Suppressor macrophage (primary cell): ENCODE data around the gene HACD2.
A peak's percentile ranks its signal among the peaks of the same experiment; 100 is the strongest.
"Not testable (repeated sequence)": the region's sequence is repeated elsewhere in the genome, so short reads cannot be mapped to it uniquely, and the experiment has no call there.

ENCODE experiments used
- DNase-seq, 4 experiments: peaks; one replicate each; pipeline ENCODE4 v3.0.0-alpha.2; 2020 to 2022
- total RNA-seq, 17 experiments: gene quantifications; one replicate each; lab custom pipeline; 2026; ENCODE audit warnings: mixed read lengths in 6 of 17, inconsistent platforms in 3 of 17; lab: John Stamatoyannopoulos, UW

The HACD2 gene, protein sequence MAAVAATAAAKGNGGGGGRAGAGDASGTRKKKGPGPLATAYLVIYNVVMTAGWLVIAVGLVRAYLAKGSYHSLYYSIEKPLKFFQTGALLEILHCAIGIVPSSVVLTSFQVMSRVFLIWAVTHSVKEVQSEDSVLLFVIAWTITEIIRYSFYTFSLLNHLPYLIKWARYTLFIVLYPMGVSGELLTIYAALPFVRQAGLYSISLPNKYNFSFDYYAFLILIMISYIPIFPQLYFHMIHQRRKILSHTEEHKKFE
- total RNA-seq = 24.2 to 89.3 (median 61.5) reads per million in 17 experiments

DNA sequence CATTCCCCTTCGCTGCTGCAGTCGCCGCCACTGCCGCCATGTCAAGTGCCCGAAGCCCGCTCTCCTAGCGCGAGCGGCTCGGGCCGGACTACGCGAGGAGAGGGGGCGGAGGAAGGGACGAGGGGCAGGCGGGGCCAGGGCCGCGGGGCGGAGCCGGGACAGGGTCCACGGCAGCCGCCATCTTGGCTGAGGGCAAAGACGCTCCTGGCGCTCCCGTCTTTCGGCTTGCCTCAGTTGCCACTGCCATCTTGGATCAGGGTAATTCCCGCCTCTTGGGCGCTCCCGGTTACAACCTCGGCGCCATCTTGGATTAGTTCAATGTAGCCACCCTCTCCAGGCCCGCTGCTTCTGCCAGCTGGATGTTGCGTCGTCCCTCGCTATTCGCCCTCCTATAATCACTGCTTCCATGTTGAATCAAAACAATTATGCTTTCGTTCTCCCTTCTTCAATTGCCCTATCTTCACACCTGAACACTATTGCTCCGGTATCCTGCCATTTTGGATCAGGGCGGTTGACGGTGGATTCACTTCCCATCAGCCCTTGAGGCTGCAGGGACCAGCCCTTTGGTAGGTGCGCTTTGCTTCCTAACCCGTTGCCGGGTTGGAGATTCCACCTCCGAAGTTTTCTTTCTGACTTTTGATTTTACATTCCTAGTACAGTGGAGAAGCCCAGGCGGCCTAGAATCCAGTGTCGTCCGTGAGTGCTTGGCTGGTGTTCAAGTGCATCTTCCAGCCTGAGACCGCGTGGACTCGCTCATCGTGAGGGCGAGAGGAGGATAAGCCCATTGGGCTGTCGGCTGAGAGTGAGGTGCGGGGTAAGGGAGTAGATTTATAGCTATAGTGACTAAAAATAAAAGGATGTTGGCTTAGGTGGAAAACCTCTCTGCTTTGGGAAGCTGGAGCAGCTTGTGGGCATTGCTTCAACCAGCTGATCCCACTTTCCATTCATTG is at the start of gene HACD2:
Gene HACD2, minus strand, starts transcription at position 66 of the 950 bp plus-strand sequence. Its CDS starts 26 bp downstream, at position 40.
- DNase-seq = peak; percentile 98 to 99 (median 99)

DNA sequence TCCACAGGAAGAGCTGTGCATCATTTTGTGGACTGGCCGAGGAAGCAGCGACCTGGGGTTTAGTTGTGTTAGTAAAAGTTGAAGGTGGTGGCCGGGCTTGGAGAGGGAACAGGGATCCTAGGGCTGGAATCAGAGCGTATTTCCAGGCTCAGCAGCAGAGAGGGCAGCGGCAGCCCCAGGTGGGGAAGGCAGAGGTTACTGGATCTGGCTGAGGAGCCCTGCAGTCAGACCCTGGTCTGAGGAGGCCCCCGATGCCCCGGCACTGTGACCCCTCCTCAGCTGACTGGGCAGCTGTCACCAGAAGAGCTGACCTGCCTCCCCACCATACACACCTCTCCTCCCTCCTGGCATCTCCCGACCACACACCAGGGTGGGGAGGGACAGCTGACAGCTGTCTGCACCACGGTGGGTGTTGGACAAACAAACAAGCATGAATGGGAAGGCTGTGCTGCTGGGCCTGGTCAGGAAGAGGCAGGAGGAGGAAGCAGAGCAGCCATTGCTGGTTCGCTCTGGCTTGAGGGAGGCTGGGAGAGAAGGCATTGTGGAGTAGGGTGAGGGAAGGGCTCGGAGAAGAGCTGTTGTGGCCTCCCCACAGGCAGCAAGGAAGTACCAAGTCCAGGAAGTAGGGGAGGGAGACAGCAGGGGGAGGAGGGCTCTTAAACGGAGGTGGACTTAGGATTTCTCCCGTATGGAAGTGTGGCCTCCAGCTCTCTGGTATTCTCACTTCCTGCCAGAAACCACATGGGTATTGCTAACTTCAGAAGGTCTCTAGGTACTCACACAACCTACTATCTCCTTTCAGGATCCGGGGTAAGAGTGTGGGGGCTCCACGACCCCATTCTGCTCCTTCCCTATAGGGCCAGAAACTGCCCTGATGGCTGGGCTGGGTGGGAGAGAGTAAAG is 49.5 kb upstream of the HACD2 start:
- DNase-seq = no peak

DNA sequence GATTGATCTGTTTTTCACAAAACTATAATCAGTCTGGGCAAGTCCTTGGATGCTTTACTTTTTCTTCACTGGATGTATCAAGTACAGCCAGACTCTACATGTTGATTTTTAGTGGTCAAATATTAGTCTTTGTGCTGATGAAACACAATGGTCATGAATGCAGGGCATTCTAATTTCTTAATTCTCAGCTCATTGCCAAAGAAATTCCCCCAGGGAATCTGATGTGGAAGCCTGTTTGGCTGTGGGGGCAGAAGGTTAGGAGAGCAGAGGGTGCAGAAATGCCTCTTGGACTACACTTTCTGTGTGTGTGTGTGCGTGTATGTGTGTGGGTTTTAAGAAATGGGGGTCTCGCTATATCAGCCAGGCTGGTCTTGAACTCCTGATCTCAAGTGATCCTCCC is 48.7 kb upstream of the HACD2 start:
- DNase-seq = no peak

DNA sequence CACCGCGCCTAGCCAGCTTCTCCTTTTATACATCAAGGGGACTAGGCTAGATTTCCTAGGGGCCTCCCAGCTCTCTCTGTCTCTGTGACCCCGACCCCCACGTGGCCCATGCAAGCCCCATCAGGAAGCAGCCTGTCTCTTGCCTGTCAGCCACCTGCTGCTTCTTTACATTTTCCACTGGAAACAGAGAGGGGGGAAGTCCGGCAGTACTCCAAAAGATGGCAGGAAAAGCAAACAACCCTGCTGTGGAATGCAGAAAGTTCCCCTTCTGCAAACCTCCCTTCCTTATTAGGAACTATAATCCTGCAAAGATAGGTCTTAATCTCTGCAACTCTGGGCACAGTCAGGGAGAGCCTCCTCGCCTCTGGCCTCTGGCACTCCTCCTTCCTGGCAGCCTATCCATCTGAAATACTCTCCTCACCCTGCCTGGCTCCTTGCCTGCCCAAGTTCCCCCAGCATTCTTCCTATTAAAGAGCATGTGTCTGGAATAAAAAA is 47.4 kb upstream of the HACD2 start:
- DNase-seq = peak in 2 of 4 experiments; percentile 19 to 32

DNA sequence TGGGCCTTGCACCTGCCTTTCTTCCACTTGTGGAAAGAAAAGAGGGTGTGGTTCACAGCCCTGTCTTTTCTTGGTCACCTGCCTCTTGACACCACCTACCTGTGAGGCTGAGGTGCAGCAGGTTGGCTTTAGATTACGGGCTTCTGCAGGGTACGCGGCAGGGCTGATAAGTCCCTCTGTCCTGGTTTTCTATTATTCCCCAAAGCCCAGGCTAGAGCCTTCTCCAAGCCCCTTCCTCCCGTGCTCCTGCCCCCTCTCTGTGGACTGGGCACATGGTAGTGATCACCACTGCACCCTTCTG is 44.8 kb upstream of the HACD2 start:
- DNase-seq = no peak

DNA sequence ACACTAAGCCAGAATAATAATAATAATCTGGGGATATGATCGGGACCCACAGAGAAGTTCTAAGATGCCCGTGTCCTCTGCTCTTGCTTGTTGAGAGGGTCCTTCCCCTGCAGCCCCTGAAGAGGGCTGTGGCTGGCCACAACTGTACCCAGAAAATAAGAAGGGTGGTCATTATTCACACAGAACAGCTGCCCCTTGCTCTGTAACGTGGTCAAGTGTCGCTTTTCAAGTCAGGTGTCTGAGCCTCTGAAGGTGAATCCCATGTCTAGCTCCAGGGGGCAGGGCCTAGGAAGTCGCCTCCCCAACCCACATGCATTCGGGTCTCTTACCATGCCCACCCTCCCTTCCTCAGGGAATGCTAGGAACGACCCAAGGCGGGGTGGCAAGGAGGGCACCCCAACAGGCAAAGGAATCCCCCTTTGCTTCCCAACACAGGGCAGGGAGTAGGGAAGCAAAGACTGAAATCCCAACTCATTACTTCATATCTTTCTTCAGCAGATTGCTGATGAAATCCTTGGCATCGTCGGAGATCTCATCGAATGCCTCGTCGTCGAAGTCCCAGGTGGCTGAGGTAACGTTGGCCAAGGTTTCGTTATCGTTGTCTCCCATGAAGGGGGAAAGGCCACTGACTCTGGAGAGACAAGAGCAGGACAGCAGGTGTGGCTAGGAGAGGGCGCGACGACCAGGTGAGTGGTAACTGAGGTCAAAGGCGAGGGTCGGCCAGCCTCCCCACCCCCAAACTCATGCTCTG is 44.3 kb upstream of the HACD2 start:
- DNase-seq = no peak

DNA sequence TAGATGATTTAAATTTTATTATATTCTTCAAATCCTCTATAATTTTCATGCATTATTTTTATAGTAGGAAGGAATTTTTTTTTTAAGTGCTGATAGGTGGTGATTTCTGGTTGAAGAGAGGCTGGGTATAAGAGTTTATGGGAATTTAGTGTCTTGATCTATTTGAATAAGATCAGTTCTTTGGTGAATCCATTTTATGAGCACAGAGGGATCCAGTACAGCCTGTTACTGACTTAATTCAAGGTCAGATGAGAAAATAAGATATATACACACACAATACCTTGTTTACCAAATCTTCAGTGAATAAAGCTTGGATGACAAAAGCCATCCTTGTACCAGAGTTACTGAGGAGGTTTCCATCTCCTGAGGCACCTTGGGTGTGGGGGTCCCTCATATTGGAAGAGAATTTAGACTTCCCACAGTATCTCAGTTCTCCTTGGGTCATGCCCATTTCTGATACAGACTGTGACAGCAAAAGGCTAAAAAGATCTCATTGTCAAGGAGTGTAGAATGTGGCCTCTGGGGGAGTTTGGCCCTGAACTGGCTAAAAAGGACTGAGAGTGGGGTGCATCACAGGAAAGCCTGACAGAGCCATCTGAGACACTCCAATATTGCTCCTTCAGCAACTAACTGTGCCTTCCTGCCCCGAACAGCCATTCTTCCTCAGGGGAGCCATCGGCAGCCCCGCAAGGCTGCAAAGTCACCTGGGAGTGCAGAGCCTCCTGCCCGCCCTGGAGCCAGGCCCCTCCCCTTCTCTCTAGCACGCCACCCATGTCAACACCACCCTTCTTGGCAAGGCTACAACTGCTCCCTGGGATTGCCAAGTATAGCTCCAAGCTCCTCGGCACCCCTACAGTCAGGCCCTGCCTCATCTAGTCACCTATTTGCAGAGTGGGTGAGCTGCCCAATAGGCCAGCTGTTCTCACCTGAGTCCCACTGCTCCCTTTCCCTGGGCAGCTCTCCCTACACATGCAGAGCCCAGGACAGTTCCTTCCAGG is 43.1 kb upstream of the HACD2 start:
- DNase-seq = no peak

DNA sequence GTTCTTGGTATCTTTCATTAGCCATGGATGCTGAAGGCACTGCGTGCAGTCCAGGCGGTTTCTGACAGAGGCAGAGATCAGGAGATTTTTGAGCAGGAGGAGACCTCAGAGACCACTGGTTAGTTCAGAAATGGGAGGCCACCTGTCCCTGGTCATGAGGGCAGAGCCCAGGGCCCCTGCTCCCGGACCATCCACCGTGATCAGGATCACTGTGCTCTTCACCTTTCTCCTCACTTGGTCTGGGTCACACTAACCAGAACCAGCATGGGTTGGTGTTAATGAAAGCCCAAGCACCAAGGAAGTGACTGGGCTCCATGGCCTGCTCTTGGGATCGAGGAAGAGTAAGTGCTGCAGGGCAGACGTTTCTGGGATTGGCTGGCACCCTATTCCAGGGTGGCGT is 42.0 kb upstream of the HACD2 start:
- no peak for DNase-seq

DNA sequence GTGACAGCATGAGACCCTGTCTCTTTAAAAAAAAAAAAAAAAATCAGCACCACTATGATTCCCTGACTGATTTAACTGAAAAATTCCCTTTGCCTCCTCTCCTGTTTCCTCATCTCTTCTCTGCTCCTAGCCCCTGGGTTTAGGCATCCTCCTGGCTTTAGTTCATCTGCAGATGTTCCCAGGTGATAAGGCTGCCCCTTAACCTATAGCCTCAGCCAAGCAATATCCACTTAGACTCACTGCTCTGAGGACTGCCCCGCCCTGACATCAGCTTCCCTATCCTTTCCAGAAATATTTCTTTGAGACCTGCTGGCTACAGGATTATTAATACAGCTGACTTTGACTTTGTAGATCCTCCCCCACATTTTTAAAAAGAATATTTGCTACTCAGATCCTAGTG is 39.4 kb upstream of the HACD2 start:
- no peak for DNase-seq

DNA sequence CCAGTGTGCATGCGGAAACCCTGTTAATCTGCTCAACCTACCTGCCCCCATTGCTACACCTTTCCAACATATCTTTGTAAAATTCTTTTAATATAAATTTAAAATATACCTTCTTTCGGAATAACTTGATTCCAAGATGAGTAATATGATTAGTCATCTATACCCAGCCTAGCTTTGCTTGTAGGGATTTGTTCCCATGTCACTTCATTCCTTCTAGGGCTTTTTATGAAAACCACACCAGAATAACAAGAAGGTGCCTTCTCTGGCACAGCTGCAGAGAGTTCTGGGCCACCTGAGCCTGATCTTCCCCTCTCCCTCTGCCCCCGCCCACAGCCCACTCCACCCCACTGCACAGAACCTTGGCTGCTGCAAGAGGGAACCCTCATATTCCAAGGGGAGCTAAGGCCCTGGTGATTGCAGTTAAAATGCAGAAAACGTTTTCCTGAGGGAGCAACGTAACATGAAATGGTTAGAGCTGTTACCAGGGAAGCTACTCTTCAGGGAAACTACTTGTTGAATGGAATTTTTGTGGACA is 38.6 kb upstream of the HACD2 start:
- DNase-seq = no peak

DNA sequence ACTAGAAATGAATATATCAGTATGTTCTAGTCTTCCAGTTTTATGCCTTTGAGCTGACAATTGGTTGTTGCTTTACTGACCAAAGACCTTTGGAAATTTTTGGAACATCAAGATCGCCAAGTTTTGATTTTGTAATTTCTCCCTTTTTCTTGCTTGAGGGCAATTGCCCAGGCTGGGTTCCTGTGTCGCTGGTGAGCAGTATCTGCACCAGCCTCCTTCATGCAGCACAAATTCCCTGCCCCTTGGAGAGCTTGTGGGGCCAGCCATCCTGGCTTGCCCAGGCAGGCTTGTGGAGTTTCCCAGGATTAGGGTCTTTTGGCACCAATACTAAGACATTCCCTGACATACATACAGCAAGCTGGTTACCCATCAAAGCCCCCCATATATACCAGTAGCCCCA is 37.9 kb upstream of the HACD2 start:
- DNase-seq = no peak

DNA sequence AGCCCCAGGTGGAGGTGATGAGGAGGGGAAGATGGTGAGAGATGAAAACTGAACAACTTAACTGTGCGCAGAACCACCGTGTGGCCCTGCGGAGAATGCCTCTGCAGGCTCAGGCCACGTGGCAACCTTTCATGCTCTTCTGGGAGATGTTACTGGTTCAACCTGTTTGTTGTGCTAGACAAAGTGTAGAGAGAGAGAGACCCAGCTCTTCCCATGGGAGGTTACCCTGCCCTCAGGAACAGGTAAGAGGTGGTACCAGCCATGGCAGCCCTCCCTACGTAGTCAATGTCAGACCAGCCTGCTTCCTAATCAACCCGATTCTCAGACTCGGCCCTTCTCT is 37.0 kb upstream of the HACD2 start:
- DNase-seq = no peak

DNA sequence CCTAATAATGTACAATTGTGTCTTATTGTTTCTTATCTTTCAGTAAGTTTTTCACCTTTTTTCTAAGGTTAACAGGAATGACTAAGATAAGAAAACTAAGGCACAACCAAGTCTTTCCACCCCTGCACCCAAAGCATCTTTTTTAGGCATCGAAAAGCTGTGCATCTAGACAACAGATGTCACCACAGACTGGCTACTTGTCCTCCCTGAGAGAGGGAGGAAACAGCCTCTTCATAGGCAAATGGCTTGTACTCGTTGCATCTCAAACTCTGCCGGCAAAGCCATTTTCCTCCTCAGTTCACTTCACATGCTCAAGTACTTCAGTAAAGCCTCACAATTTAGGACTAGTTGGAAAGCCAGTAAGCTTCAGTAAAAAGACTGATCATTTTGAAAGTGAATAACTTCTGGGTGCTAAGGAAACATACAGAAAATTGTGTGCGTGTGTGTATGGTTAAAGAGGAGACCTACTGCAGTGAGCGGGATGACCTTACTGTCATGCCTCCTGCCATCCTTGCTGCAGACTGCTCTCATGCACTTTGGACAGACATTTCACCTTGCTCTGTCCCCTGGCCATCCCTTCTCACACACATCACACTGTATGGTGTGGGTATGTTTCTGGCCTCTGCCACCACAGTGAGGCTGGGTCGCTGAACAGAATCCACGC is 36.5 kb upstream of the HACD2 start:
- DNase-seq = no peak

DNA sequence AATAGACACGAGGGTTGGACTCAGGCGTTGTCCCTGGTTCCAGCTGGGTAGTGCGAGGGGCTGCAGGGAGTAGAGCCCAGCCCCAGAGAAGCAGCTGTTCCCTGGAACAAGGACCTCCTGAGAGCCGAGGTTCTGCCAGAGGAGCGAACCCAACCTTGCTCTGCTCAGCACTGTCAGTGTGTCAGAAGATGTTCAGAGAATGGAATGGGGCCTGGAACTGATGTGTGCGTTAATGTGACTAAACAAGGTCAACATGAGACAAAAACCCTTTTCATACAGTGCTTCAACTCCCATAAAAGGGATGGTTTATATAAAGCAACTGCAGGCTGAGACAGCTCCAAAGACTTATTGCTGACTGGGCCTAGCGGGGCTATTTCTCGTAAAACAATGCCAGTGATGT is 35.5 kb upstream of the HACD2 start:
- no peak for DNase-seq

DNA sequence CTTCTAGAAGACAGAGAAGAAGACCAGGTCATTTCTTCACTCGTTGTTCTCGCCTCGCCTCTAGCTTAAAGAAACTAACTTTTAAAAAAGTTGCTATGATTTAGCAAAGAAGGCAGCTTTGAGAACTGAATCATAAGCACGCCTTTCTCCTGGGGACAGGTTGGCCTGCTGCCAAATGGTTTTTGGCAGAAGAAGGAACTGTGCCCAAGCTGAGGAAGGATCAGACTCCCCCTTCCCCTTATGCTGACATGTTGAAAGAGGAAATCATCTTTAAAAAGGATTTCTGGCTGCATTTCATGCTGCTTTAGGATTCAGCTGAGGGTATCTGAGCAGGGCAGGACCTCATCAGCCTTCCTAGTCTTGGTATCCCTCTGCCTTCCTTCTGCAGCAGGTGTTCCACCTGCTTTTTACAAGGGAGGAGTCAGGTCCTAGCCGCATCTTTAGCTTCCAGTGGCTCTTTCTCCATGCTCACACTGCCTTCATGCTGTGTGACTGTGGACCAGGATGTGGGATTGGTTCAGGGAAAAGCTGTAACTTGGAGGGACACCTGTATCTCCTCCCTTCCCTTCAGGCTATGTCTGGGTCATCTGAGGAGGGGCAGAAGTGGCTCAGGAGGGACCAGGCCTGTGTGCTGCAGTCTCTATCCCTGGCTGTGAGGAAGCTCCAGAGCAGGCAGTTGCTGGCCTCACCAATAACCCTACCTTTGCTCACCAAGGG is 34.1 kb upstream of the HACD2 start:
- DNase-seq = peak; percentile 94 to 98 (median 96)

DNA sequence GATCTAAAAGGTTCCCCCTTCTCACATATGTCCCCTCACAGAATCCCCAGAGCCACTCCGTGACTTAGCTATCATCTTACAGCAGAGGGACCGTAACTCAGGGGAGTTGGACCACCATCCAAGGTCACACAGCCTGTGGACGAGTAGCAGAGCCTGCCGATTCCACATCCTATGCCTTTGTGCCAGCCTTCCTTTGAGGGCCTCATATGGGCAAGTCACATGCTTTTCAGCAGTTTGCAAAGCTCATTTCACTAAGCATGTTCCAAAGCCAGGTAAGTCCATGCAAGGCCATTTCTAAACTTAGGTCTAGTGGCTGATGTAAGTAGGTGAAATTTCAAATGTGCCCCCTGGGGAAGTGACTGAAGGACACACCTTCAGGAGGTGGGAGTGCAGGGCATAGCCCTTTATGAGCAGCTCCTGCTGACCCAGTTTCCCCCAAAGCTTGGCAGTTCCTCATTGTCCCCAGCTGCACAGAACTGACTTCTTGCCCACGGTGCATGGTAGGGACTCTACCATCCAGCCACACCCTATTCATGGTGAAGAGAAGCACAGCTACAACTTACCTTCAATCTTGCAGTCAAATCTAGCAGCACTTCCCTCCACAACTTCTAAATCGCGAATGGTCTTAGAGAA is 33.3 kb upstream of the HACD2 start:
- DNase-seq = peak in 2 of 4 experiments; percentile 47 to 48

DNA sequence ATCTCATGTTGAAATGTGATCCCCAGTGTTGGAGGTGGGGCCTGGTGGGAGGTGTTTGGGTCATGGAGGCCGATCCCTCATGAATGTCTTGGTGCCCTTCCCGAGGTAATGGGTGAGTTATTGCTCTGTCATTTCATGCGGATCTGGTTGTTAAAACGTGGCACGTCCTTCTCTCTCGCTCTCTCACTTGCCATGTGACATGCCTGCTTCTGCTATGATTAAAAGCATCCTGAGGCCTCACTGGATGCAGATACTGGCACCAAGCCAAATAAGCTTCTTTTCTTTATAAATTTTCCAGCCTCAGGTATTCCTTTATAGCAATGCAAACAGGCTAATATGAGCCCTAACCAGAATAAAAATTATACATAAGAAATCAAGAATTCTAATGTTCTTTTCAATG is 31.7 kb upstream of the HACD2 start:
- no peak for DNase-seq

DNA sequence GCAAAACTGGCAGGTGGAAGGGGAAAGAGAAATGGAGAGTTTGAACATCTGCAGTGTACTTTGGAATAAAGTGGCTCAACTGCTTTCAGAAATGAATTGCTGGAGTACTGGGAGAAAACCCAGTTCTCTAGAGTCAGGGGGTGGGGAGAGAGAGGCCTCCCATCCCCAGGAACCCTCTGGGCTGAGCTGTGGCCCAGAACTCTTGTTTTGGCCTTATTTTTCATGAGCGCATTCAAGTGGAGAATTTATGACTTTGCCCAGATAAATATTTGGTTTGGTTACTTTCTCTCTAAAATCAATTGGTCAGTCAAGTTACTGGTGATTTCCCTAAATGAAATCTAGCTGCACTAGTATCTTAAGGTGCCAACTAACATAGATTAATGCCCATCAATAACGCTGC is 28.7 kb upstream of the HACD2 start:
- no peak for DNase-seq

DNA sequence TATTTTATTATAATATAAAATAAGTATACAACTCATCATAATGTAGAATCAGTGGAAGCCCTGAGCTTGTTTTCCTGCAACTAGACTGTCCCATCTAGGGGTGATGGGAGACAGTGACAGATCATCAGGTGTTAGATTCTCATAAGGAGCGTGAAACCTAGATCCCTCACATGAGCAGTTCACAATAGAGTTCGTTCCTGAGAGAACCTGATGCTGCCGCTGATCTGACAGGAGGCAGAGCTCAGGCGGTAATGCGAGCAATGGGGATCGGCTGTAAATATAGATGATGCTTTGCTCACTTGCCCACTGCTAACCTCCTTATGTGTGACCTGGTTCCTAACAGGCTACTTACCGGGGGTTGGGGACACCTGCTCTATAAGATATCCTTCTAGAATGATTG is 26.8 kb upstream of the HACD2 start:
- not testable (repeated sequence) for DNase-seq
